Activated CD4-positive, alpha-beta T cell treated with anti-CD3 and anti-CD28 coated beads, Interleukin-2, amount 10 ng/mL, durations not matched to agents 7 days and 5 days (primary cell): ENCODE results near the gene G2E3. TPM values are rescaled to one million over a fixed set of nuclear protein-coding genes. Genes with fewer than 3 reads are reported as not detected.
"Not testable (repeated sequence)": the region's sequence is repeated elsewhere in the genome, so short reads cannot be mapped to it uniquely, and the experiment has no call there.

Experiments used
- CTCF ChIA-PET: fragments of 350-600 bp; sonication (Branson Sonifier 250); formaldehyde crosslinking; loops from one replicate; lab custom pipeline; 2021; ENCODE audit warnings: antibody characterized with exemption; lab: Charles Lee
- POLR2A ChIA-PET: fragments of 350-600 bp; sonication (Branson Sonifier 250); formaldehyde crosslinking; loops from one replicate; lab custom pipeline; 2021; ENCODE audit warnings: antibody characterized with exemption; lab: Charles Lee
- DNase-seq: peaks from one replicate; pipeline ENCODE4 v3.0.0-alpha.2; 2020
- H3K27ac Mint-ChIP-seq: one replicate; pipeline ENCODE4 v1.8.0; 2021; ENCODE audit warnings: mild to moderate bottlenecking, moderate library complexity, mixed read lengths
- H3K27me3 Mint-ChIP-seq: one replicate; pipeline ENCODE4 v1.8.0; 2021; ENCODE audit warnings: mixed read lengths
- H3K36me3 Mint-ChIP-seq: one replicate; pipeline ENCODE4 v1.8.0; 2021; ENCODE audit warnings: low read depth, mixed read lengths
- H3K4me1 Mint-ChIP-seq: one replicate; pipeline ENCODE4 v1.8.0; 2021; ENCODE audit warnings: mixed read lengths
- H3K4me3 Mint-ChIP-seq: one replicate; pipeline ENCODE4 v1.8.0; 2021; ENCODE audit warnings: mild to moderate bottlenecking, moderate library complexity, mixed read lengths
- H3K9me3 Mint-ChIP-seq: one replicate; pipeline ENCODE4 v1.8.0; 2021; ENCODE audit warnings: mixed read lengths
- total RNA-seq, 2 experiments: library from RNA; stranded (reverse); gene quantifications; one replicate each; pipeline ENCODE4 v1.2.3, GENCODE V29; 2021

The G2E3 gene
- total RNA-seq, 2 experiments from 2014 or later = 33.6 to 39.2 TPM

- H3K36me3 Mint-ChIP-seq = peaks cover 39% of the 10 kb centered on the region
- CTCF ChIA-PET = no interaction called here
- H3K27me3 Mint-ChIP-seq = no peaks in the 10 kb centered on the region
- POLR2A ChIA-PET = no interaction called here
- H3K4me1 Mint-ChIP-seq = peaks cover 65% of the 10 kb centered on the region
- H3K9me3 Mint-ChIP-seq = no peaks in the 10 kb centered on the region
- no peak for DNase-seq
- H3K27ac Mint-ChIP-seq = no peak overlapping the region
- H3K4me3 Mint-ChIP-seq = no peak overlapping the region
These were observed 10.4 kb downstream of the G2E3 start for GRCh38 chr14:30569216-30569902.

- CTCF ChIA-PET = no interaction called here
- peaks cover 64% of the 10 kb centered on the region for H3K4me1 Mint-ChIP-seq
- H3K9me3 Mint-ChIP-seq = no peaks in the 10 kb centered on the region
- POLR2A ChIA-PET = no interaction called here
- H3K27ac Mint-ChIP-seq = no peak overlapping the region
- H3K27me3 Mint-ChIP-seq = no peaks in the 10 kb centered on the region
- DNase-seq = no peak
- H3K4me3 Mint-ChIP-seq = no peak overlapping the region
- peaks cover 39% of the 10 kb centered on the region for H3K36me3 Mint-ChIP-seq
These were observed 10.9 kb downstream of the G2E3 start for GRCh38 chr14:30569903-30570226.

GRCh38 chr14:30572237-30572636, 13.3 kb downstream of the G2E3 start:
- H3K4me1 Mint-ChIP-seq = peaks cover 55% of the 10 kb centered on the region
- DNase-seq = no peak
- H3K4me3 Mint-ChIP-seq = no peak overlapping the region
- H3K9me3 Mint-ChIP-seq = no peaks in the 10 kb centered on the region
- H3K27ac Mint-ChIP-seq = no peak overlapping the region
- no peaks in the 10 kb centered on the region for H3K27me3 Mint-ChIP-seq
- ChIA-PET CTCF (interaction anchor here (0.6 to 1.0 kb wide), 2 partner anchors 13 to 330 kb away, joined by 3 read pairs; partner anchors contain the start of gene G2E3), POLR2A (no interaction called here)
- peaks cover 36% of the 10 kb centered on the region for H3K36me3 Mint-ChIP-seq

GRCh38 chr14:30572771-30573170, 13.8 kb downstream of the G2E3 start:
- no peak overlapping the region for H3K27ac Mint-ChIP-seq
- no peak for DNase-seq
- peaks cover 38% of the 10 kb centered on the region for H3K36me3 Mint-ChIP-seq
- no peaks in the 10 kb centered on the region for H3K9me3 Mint-ChIP-seq
- CTCF ChIA-PET = no interaction called here
- no peak overlapping the region for H3K4me3 Mint-ChIP-seq
- H3K27me3 Mint-ChIP-seq = no peaks in the 10 kb centered on the region
- POLR2A ChIA-PET = no interaction called here
- peaks cover 55% of the 10 kb centered on the region for H3K4me1 Mint-ChIP-seq

GRCh38 chr14:30573226-30573814, 14.4 kb downstream of the G2E3 start:
- DNase-seq = no peak
- Mint-ChIP-seq H3K27me3 (no peaks in the 10 kb centered on the region), H3K36me3 (peaks cover 42% of the 10 kb centered on the region), H3K4me1 (peaks cover 51% of the 10 kb centered on the region), H3K9me3 (no peaks in the 10 kb centered on the region), H3K4me3 (no peak overlapping the region), H3K27ac (no peak overlapping the region)
- ChIA-PET POLR2A (no interaction called here), CTCF (no interaction called here)

- Mint-ChIP-seq H3K27ac (no peak overlapping the region), H3K4me3 (no peak overlapping the region), H3K27me3 (no peaks in the 10 kb centered on the region), H3K4me1 (peaks cover 51% of the 10 kb centered on the region), H3K9me3 (no peaks in the 10 kb centered on the region), H3K36me3 (peaks cover 45% of the 10 kb centered on the region)
- no peak for DNase-seq
- POLR2A ChIA-PET = no interaction called here
- CTCF ChIA-PET = no interaction called here
These were observed 15.0 kb downstream of the G2E3 start for GRCh38 chr14:30573966-30574365.

- peaks cover 46% of the 10 kb centered on the region for H3K4me1 Mint-ChIP-seq
- DNase-seq, H3K9me3 Mint-ChIP-seq, CTCF ChIA-PET, H3K27me3 Mint-ChIP-seq, H3K4me3 Mint-ChIP-seq, H3K27ac Mint-ChIP-seq, POLR2A ChIA-PET: not testable (repeated sequence)
- peaks cover 40% of the 10 kb centered on the region for H3K36me3 Mint-ChIP-seq
These were observed 15.8 kb downstream of the G2E3 start for GRCh38 chr14:30574777-30575176.

GRCh38 chr14:30576333-30576732, 17.4 kb downstream of the G2E3 start:
- peaks cover 36% of the 10 kb centered on the region for H3K36me3 Mint-ChIP-seq

GRCh38 chr14:30580616-30581282, 21.8 kb downstream of the G2E3 start:
- no peaks in the 10 kb centered on the region for H3K27me3 Mint-ChIP-seq
- H3K36me3 Mint-ChIP-seq = peaks cover 48% of the 10 kb centered on the region
- no peak overlapping the region for H3K4me3 Mint-ChIP-seq
- no peak overlapping the region for H3K27ac Mint-ChIP-seq
- H3K9me3 Mint-ChIP-seq = peaks cover 18% of the 10 kb centered on the region
- DNase-seq = no peak
- H3K4me1 Mint-ChIP-seq = peaks cover 23% of the 10 kb centered on the region
- ChIA-PET CTCF (no interaction called here), POLR2A (no interaction called here)

More at GRCh38 chr14:30576333-30576732, 17.4 kb downstream of the G2E3 start:
- POLR2A ChIA-PET, DNase-seq, H3K27me3 Mint-ChIP-seq, H3K4me3 Mint-ChIP-seq, H3K9me3 Mint-ChIP-seq, H3K27ac Mint-ChIP-seq: not testable (repeated sequence)
- CTCF ChIA-PET = interaction anchor here (0.7 kb wide), 1 partner anchor 217 kb away, joined by 4 read pairs; no protein-coding TSS in a partner anchor
- peaks cover 31% of the 10 kb centered on the region for H3K4me1 Mint-ChIP-seq

GRCh38 chr14:30581283-30581625, 22.3 kb downstream of the G2E3 start:
- H3K27ac Mint-ChIP-seq = no peak overlapping the region
- ChIA-PET POLR2A (no interaction called here), CTCF (no interaction called here)

GRCh38 chr14:30582376-30582775, 23.4 kb downstream of the G2E3 start:
- Mint-ChIP-seq H3K27me3 (no peaks in the 10 kb centered on the region), H3K4me1 (peaks cover 19% of the 10 kb centered on the region), H3K4me3 (no peak overlapping the region), H3K9me3 (peaks cover 18% of the 10 kb centered on the region), H3K27ac (no peak overlapping the region), H3K36me3 (peaks cover 55% of the 10 kb centered on the region)
- CTCF ChIA-PET = no interaction called here
- POLR2A ChIA-PET = no interaction called here
- DNase-seq = no peak

More at GRCh38 chr14:30581283-30581625, 22.3 kb downstream of the G2E3 start:
- DNase-seq = no peak
- H3K27me3 Mint-ChIP-seq = no peaks in the 10 kb centered on the region
- no peak overlapping the region for H3K4me3 Mint-ChIP-seq
- H3K4me1 Mint-ChIP-seq = peaks cover 20% of the 10 kb centered on the region
- H3K9me3 Mint-ChIP-seq = peaks cover 18% of the 10 kb centered on the region
- peaks cover 48% of the 10 kb centered on the region for H3K36me3 Mint-ChIP-seq

- no peak overlapping the region for H3K27ac Mint-ChIP-seq
- no peaks in the 10 kb centered on the region for H3K27me3 Mint-ChIP-seq
- H3K4me1 Mint-ChIP-seq = peaks cover 15% of the 10 kb centered on the region
- peaks cover 18% of the 10 kb centered on the region for H3K9me3 Mint-ChIP-seq
- no peak overlapping the region for H3K4me3 Mint-ChIP-seq
- POLR2A ChIA-PET = no interaction called here
- DNase-seq = no peak
- CTCF ChIA-PET = no interaction called here
- peaks cover 49% of the 10 kb centered on the region for H3K36me3 Mint-ChIP-seq
These were observed 25.2 kb downstream of the G2E3 start for GRCh38 chr14:30584058-30584630.

- ChIA-PET CTCF (interaction anchor here (0.5 kb wide), 1 partner anchor 47 kb away, joined by 3 read pairs; no protein-coding TSS in a partner anchor), POLR2A (no interaction called here)
- H3K36me3 Mint-ChIP-seq = peaks cover 58% of the 10 kb centered on the region
- H3K27me3 Mint-ChIP-seq = no peaks in the 10 kb centered on the region
- H3K9me3 Mint-ChIP-seq = peaks cover 18% of the 10 kb centered on the region
- H3K4me1 Mint-ChIP-seq = peaks cover 15% of the 10 kb centered on the region
- no peak overlapping the region for H3K27ac Mint-ChIP-seq
- H3K4me3 Mint-ChIP-seq = no peak overlapping the region
- no peak for DNase-seq
These were observed 26.2 kb downstream of the G2E3 start for GRCh38 chr14:30585204-30585603.
